AG09309 (cell line): ENCODE measurements around the gene CEND1.

ENCODE experiments used
- DNase-seq: peaks from one replicate; pipeline ENCODE4 v3.0.0-alpha.2; 2010; ENCODE audit warnings: low read depth
- H3K4me3 ChIP-seq: 2 replicates; pipeline ENCODE4 v1.5.1; 2011; ENCODE audit warnings: mild to moderate bottlenecking, low read depth, low read length, moderate library complexity; ENCODE audit not compliant: control insufficient read depth
- TF ChIP-seq, protein P1 (sequence below): IDR thresholded peaks from 2 replicates; pipeline ENCODE4 v1.5.1; 2011; ENCODE audit warnings: mild to moderate bottlenecking, low read depth, low read length, inconsistent platforms; ENCODE audit not compliant: insufficient read depth, control insufficient read depth; ENCODE audit errors: missing control alignments

Gene CEND1

DNA sequence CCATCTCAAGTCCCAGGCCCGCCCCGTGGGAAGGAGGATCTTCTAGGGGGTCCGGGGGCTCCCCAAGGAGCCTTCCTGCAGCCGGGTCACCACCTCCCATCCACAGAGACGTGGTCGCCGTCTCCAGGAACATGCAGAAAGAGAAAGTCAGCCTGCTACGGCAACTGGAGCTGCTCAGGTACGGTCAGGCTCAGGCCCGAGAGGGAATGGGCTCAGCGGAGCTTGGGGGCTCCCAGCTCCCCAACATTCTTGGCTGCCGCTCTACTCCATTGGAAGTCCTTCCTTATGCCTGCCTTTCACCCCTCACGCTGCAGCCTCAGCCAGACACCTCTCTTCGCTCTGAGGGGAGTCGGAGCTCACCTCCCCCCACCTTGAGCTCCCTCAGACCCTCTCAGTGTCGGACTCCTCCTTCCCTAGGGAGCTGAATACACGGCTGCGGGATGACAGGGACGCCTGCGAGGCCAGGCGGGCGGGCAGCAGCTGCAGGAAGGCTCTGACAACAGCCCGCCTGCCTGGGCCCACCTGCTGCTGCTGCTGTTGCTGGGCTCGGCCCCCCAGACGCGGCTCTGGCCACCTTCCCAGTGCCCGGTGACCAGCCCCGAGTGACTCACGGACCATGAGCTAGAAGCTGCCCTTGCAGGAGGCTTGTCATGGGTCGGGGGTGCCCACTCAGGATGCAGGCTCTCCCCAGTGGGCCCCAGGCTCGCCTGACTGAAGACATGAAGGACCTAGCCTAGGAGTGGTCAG is 41.4 kb upstream of the CEND1 start:
- H3K4me3 ChIP-seq = no peak overlapping the region
- TF ChIP-seq, protein P1, sequence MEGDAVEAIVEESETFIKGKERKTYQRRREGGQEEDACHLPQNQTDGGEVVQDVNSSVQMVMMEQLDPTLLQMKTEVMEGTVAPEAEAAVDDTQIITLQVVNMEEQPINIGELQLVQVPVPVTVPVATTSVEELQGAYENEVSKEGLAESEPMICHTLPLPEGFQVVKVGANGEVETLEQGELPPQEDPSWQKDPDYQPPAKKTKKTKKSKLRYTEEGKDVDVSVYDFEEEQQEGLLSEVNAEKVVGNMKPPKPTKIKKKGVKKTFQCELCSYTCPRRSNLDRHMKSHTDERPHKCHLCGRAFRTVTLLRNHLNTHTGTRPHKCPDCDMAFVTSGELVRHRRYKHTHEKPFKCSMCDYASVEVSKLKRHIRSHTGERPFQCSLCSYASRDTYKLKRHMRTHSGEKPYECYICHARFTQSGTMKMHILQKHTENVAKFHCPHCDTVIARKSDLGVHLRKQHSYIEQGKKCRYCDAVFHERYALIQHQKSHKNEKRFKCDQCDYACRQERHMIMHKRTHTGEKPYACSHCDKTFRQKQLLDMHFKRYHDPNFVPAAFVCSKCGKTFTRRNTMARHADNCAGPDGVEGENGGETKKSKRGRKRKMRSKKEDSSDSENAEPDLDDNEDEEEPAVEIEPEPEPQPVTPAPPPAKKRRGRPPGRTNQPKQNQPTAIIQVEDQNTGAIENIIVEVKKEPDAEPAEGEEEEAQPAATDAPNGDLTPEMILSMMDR = no peak
- DNase-seq = no peak

DNA sequence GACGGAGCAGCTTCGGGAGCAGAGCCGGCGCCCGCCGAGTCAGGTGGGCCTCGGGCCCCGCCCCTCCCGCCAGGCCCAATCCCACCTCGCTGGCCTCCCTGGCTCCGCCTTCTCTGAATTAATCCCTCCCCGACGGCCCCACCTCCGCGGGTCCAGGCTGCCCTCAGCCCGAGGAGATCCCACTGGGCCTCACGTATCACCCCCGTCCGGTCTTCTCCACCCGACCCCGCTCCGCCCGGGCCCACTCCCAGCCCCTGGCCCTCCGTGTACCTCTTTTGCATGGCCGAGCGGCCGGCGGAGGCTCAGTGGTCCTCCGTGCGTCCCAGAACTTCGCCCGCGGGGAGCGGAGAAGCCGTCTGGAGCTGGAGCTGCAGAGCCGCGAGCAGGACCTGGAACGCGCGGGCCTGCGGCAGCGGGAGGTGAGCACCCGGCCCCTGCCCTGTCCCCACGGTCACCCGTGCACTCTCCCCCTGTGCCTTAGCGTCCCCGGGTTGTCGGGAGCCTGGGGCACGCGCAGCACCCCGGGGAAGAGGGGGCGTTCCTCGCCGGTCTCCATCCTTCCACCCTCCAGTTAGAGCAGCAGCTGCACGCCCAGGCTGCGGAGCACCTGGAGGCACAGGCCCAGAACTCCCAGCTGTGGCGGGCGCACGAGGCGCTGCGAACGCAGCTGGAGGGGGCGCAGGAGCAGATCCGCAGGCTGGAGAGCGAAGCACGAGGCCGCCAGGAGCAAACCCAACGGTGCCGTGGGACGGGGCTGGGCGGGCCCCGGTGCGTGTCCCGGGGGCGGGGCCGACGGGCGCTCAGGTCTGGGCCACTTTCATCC is 40.6 kb upstream of the CEND1 start:
- no peak for DNase-seq
- TF ChIP-seq, protein P1 = no peak
- H3K4me3 ChIP-seq = peak overlapping the region; percentile 28

DNA sequence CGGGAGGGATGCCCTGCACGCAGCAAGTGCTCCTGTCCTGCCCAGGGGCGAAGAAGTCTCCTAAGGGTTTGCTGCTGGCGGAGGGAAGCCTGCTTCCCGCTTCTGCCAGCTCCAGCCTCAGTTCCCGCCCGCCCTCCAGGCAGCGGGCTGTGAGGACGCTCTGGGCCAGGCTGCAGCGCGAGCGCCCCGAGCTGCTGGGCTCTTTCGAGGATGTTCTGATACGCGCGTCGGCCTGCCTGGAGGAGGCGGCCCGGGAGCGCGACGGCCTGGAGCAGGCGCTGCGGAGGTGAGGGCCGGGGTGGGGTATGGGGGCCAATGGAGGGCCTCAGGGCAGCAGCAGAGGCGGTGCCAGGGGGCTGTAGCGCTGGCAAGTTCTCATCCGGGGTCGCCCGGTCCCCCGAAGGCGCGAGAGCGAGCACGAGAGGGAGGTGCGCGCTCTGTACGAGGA is 40.0 kb upstream of the CEND1 start:
- TF ChIP-seq, protein P1 = no peak
- H3K4me3 ChIP-seq = no peak overlapping the region
- DNase-seq = no peak

DNA sequence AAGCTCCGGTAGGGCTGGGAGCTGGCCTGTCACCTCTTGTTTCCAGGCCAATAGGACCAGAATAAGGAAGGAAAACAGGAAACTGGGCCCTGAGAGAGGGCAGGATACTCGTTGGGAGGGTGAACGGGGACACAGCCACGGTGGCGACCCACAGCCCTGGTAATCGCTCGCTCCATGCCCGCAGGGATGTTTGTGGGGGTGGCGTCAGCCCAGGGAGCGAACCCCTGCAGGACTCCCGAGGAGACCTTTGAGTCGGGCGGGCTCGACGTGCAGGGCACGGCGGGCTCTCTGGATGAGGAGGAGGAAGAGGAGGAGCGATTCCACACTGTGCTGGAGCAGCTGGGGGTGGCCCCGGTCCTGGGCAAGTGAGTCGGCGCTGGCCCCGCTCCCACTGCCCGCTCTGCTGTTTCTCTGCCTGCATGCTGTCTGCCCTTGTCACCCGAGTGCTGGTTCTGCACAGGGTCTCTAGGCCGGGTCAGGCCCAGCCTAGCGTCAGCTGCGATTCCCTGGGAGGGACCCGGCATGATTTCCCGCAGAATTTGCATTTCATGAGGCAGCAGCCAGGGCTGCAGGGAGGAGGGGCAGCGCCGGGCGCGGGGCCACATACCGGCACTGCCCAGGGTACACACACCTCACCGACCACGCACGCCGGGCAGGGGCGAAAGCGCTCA is 39.4 kb upstream of the CEND1 start:
- no peak overlapping the region for H3K4me3 ChIP-seq
- TF ChIP-seq, protein P1 = no peak
- DNase-seq = no peak

DNA sequence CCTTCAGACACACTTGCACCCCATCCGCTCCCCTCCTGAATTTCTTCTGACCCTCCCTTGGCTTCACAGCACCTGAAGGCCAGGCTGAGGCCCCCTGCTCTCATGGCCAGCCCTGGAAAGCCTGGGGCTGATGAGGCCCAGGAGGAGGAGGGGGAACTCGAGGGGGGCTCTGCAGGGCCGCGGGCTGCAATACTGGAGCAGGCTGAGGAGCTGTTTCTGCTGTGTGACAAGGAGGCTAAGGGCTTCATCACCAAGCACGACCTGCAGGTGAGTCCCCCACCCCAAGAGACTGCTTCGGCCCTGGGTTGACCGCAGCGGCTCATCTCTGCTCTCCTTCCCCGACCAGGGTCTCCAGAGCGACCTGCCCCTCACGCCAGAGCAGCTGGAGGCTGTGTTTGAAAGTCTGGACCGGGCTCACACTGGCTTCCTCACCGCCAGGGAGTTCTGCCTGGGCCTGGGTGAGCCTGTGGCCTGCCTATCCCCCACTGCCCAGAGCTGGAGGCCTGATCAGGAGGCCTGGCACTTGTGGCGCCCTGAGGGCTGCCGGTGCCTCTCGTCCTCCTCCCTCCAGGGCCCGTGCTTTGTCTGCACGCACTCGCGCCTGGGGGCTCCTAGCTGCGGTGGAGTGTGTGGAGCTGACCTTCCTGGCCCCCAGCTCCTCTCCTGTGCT is 38.8 kb upstream of the CEND1 start:
- TF ChIP-seq, protein P1 = no peak
- no peak overlapping the region for H3K4me3 ChIP-seq
- no peak for DNase-seq

DNA sequence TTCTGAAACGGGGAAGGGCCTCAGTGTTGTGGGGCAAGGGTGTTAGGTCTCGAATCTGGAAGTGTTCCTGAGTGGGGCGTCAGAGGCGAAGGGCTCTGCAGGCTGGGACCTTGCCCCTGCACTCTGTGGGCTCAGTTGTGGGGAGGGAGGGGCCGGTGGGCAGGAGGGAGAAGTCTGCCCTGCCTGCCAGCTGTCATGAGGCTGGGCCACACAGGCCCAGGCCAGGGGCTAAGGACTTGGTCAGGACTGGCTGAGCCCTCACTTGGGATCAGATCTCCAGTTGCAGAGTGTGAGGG is 38.0 kb upstream of the CEND1 start, which contains the start of gene CRACR2B:
CRACR2B (plus strand) TSS at position 23 of the 296 bp plus-strand sequence. CDS start 689 bp downstream, outside the sequence.
- TF ChIP-seq, protein P1 = no peak
- H3K4me3 ChIP-seq = peak within 1 kb of the TSS; percentile 14
- no peak for DNase-seq
